Measurements from ENCODE around the gene PRM1. TPM values are rescaled to one million over a fixed set of nuclear protein-coding genes. Genes with fewer than 3 reads are reported as not detected.

PRM1 gene
- total RNA-seq, 2 donors from 2014 or later = not detected

DNA sequence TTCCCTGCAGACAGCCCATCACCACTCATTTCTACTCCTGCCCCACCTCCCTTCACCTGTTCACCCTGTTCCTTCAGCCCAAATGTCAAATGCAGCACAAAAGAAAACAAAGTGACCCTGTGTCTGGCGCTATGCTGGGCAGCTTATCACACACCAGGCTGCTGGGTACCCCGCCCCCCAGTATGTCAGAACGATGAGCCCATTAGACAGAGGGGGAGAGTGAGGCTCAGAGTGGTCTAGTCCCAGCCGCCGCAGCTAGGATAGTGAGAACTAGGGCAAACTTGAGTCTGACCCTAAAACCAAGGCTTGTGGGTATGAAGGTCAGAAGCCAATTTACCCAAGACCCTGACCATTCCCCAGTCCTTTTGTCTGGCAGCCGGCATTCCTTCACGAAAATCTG lies 16.0 kb downstream of the PRM1 start:
- no peaks in the 10 kb centered on the region for H3K9me3 ChIP-seq
- no peaks in the 10 kb centered on the region for H3K27me3 ChIP-seq
- no peak overlapping the region for H3K4me3 ChIP-seq
- no peaks in the 10 kb centered on the region for H3K36me3 ChIP-seq
- no peak for DNase-seq (ENCODE audit: low spot score)
- TF ChIP-seq, protein P1, sequence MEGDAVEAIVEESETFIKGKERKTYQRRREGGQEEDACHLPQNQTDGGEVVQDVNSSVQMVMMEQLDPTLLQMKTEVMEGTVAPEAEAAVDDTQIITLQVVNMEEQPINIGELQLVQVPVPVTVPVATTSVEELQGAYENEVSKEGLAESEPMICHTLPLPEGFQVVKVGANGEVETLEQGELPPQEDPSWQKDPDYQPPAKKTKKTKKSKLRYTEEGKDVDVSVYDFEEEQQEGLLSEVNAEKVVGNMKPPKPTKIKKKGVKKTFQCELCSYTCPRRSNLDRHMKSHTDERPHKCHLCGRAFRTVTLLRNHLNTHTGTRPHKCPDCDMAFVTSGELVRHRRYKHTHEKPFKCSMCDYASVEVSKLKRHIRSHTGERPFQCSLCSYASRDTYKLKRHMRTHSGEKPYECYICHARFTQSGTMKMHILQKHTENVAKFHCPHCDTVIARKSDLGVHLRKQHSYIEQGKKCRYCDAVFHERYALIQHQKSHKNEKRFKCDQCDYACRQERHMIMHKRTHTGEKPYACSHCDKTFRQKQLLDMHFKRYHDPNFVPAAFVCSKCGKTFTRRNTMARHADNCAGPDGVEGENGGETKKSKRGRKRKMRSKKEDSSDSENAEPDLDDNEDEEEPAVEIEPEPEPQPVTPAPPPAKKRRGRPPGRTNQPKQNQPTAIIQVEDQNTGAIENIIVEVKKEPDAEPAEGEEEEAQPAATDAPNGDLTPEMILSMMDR (IDR thresholded peaks at IDR 0.05) = no peak
- no peak overlapping the region for H3K27ac ChIP-seq
- H3K4me1 ChIP-seq = no peaks in the 10 kb centered on the region

DNA sequence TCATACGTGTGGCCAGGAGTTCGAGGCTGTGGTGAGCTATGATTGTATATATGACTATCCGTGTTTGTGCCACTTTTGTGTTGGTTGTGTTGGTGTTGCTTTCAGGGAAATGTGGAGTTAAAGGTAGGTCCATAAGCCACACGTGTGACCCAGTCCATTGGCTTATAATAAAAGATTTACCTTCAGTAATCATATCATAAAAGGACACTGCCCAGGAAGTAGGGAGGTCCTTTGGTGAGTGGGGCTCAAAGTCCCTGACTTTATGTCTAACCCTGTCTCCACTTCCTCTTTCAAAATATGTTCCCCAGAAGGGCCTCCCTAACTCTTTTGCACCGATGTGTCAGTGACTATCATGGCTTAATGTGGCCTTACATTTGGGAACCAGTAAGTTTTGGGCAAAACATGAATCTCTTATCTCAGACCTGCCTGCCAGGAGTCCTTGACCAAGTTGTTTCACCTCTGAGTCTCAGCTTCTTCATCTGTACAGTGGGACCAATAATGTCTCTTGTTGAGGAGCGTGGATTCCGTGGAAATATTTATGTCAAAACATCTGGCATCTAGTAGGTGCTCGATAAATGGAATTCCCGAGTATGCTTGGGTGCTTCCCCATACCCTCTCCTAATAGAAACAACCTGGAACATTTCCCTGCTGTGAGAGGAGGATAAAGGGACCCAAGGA lies 16.8 kb downstream of the PRM1 start:
- TF ChIP-seq, protein P1 (IDR thresholded peaks at IDR 0.05) = no peak
- no peaks in the 10 kb centered on the region for H3K9me3 ChIP-seq
- DNase-seq (ENCODE audit: low spot score) = no peak
- H3K4me3 ChIP-seq = no peak overlapping the region
- no peaks in the 10 kb centered on the region for H3K27me3 ChIP-seq
- H3K4me1 ChIP-seq = peaks cover 0 to 3% of the 10 kb centered on the region in 2 donors
- no peak overlapping the region for H3K27ac ChIP-seq
- no peaks in the 10 kb centered on the region for H3K36me3 ChIP-seq

DNA sequence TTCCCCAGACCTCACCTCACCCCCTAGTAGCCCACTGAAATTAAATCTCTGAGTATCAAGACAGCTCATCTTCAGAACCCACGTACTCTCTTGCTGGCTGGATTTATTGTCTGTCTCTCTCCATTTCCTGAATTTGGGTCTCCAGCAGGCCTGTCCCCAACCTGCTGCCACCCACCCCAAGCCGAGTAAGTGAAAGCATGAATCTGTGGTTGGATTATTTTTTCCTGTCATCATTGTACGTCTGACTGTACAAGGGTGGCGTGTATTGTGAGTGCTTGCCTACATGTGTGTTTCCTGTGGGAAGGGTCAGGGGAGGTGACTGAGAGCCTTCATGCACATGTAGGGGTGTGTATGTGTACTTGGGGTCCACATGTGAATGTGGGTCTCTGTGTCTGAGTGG lies 17.4 kb downstream of the PRM1 start:
- Histone ChIP-seq H3K36me3 (no peaks in the 10 kb centered on the region), H3K4me1 (peaks cover 0 to 8% of the 10 kb centered on the region in 2 donors), H3K27me3 (no peaks in the 10 kb centered on the region), H3K27ac (no peak overlapping the region), H3K4me3 (no peak overlapping the region), H3K9me3 (no peaks in the 10 kb centered on the region)
- no peak for DNase-seq (ENCODE audit: low spot score)
- TF ChIP-seq, protein P1 (IDR thresholded peaks at IDR 0.05) = no peak

DNA sequence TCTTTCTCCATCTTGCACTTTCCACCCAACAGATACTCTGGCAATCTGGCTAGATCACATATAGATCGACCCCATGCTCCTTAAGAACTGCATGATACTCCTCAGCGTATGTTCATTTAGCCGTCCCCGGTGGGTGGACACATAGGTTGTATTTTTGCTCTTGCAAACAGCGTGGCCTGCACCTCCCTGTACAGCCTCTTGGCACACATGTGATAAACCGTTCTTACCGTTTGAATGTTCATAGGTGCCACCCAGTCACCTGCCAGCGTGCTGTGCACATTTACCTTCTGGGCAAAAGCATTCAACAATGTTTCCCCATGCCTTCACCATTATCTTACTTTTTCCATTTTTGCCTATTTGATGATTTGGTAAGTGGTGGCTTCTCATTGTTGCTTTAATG lies 18.2 kb downstream of the PRM1 start:
- TF ChIP-seq, protein P1 (IDR thresholded peaks at IDR 0.05) = no peak
- Histone ChIP-seq H3K27me3 (no peaks in the 10 kb centered on the region), H3K4me1 (peaks cover 0 to 13% of the 10 kb centered on the region in 2 donors), H3K36me3 (no peaks in the 10 kb centered on the region), H3K27ac (no peak overlapping the region), H3K4me3 (no peak overlapping the region), H3K9me3 (no peaks in the 10 kb centered on the region)
- DNase-seq (ENCODE audit: low spot score) = no peak

DNA sequence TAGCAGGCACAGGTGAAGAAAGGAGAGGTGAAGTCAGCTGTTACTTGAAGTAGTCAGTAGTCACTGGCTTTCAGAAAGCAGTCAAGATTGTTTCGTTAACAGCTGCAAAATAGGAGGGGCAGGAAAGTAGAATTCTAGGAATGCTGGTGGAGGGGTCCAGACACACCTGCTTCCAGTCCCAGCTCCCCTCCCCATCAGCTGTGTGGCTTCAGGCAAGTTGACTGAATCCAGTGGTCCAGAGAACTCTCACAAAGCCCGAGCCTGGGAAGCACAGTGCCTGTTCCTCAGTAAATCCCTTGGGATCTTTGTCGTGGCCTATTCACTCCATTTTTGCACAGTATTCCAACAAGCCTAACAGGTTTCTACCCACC lies 20.5 kb downstream of the PRM1 start:
- Histone ChIP-seq H3K4me3 (no peak overlapping the region), H3K27ac (no peak overlapping the region), H3K4me1 (peaks cover 0 to 22% of the 10 kb centered on the region in 2 donors), H3K9me3 (no peaks in the 10 kb centered on the region), H3K36me3 (no peaks in the 10 kb centered on the region), H3K27me3 (no peaks in the 10 kb centered on the region)
- no peak for DNase-seq (ENCODE audit: low spot score)
- TF ChIP-seq, protein P1 (IDR thresholded peaks at IDR 0.05) = no peak

Measured in right atrium auricular region (tissue), 2 donors.